ENCODE measurements around the gene WDR19. TPM values are rescaled to one million over a fixed set of nuclear protein-coding genes. Genes with fewer than 3 reads are reported as not detected.

WDR19 gene
- total RNA-seq, 1 donor from 2014 or later, result 55.7 TPM

DNA sequence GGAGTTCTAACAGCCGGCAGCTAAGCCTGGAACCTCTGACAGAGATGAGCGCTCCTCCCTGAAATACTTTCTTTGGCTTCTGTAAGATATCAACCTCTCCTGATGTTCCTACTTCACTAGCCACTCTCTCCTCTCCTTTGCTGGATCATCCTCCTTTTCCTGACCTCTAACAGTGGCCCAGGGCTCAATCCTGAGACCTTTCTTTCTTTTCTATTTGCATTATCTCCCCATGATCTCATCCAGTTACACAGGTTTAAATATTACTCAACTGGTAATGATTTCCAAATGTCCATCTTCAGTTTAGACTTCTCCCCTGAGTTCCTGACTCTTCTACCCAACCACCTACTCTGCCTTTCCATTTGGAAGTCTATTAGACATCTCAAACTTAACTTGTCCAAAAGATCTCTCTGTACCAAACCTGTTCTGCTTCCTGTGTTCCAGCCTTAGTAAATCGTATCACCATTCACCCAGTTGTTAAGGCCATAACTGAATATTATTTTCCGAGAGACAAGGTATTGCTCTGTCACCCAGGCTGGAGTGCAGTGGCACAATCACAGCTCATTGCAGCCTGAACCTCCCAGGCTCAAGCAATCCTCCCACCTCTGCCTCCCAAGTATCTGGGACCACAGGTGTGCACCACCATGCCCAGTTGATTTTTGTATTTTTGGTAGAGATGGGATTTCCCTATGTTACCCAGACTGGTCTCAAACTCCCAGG, 142.7 kb downstream of the WDR19 start:
- TF ChIP-seq, protein P1, sequence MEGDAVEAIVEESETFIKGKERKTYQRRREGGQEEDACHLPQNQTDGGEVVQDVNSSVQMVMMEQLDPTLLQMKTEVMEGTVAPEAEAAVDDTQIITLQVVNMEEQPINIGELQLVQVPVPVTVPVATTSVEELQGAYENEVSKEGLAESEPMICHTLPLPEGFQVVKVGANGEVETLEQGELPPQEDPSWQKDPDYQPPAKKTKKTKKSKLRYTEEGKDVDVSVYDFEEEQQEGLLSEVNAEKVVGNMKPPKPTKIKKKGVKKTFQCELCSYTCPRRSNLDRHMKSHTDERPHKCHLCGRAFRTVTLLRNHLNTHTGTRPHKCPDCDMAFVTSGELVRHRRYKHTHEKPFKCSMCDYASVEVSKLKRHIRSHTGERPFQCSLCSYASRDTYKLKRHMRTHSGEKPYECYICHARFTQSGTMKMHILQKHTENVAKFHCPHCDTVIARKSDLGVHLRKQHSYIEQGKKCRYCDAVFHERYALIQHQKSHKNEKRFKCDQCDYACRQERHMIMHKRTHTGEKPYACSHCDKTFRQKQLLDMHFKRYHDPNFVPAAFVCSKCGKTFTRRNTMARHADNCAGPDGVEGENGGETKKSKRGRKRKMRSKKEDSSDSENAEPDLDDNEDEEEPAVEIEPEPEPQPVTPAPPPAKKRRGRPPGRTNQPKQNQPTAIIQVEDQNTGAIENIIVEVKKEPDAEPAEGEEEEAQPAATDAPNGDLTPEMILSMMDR (IDR thresholded peaks at IDR 0.05; ENCODE audit: unreplicated experiment), result no peak
- Mint-ChIP-seq H3K36me3 (peaks cover 35% of the 10 kb centered on the region), H3K27ac (no peak overlapping the region), H3K4me3 (no peak overlapping the region), H3K27me3 (ENCODE audit: low read depth) (no peaks in the 10 kb centered on the region), H3K4me1 (no peaks in the 10 kb centered on the region), H3K9me3 (peaks cover 5% of the 10 kb centered on the region)
- DNase-seq (ENCODE audit: low spot score in 2 of 2, unreplicated experiment in 2 of 2), result no peak

DNA sequence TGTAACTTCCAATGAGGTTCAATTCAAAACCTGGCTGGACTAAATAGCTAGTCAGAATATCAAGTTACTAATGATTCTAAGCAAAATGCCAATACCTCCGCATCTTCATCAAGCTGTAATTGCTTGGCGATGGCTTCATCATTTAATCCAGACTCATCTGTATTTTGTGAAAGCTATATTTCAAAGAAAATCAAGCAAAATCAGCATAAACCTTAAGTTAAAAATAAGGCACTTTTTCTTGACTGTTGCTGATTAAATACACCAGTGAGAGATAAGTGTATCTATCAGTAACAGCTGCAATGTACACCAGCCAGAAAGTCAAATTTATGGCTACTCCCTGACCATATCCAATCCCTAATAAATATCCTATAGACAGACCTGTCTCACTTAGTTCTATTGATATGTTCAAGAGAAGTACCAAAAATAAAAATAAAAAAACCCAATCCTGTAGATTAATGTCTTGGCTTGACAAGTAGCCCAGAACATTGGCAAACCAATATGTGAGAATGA, 144.2 kb downstream of the WDR19 start:
- H3K27me3 Mint-ChIP-seq (ENCODE audit: low read depth), result no peaks in the 10 kb centered on the region
- no peak overlapping the region for H3K27ac Mint-ChIP-seq
- no peaks in the 10 kb centered on the region for H3K4me1 Mint-ChIP-seq
- H3K36me3 Mint-ChIP-seq, result peaks cover 31% of the 10 kb centered on the region
- peaks cover 5% of the 10 kb centered on the region for H3K9me3 Mint-ChIP-seq
- TF ChIP-seq, protein P1 (IDR thresholded peaks at IDR 0.05; ENCODE audit: unreplicated experiment), result no peak
- no peak for DNase-seq (ENCODE audit: low spot score in 2 of 2, unreplicated experiment in 2 of 2)
- H3K4me3 Mint-ChIP-seq, result no peak overlapping the region

DNA sequence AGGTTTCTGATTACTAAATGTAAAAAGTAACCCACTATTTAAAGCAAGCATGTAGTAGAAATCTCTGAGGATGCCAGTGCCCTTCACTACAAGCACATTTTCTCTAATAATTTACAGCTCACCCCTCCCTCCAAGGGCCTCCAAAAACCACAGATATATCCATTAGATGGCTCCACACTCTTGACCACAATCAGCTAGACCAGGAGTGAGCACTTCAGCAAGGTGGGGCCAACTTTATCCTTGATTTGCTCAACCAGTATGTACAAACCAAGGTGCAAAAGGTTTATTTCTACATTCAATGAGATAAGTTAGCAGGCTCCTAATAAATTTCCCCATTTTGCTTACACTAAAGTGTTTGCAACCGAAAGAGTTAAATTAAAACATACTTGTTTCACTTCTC, 148.0 kb downstream of the WDR19 start:
- H3K9me3 Mint-ChIP-seq, result peaks cover 5% of the 10 kb centered on the region
- H3K36me3 Mint-ChIP-seq, result peaks cover 20% of the 10 kb centered on the region
- no peak overlapping the region for H3K4me3 Mint-ChIP-seq
- DNase-seq (ENCODE audit: low spot score in 2 of 2, unreplicated experiment in 2 of 2), result no peak
- H3K27ac Mint-ChIP-seq, result no peak overlapping the region
- H3K27me3 Mint-ChIP-seq (ENCODE audit: low read depth), result no peaks in the 10 kb centered on the region
- TF ChIP-seq, protein P1 (IDR thresholded peaks at IDR 0.05; ENCODE audit: unreplicated experiment), result no peak
- H3K4me1 Mint-ChIP-seq, result no peaks in the 10 kb centered on the region

DNA sequence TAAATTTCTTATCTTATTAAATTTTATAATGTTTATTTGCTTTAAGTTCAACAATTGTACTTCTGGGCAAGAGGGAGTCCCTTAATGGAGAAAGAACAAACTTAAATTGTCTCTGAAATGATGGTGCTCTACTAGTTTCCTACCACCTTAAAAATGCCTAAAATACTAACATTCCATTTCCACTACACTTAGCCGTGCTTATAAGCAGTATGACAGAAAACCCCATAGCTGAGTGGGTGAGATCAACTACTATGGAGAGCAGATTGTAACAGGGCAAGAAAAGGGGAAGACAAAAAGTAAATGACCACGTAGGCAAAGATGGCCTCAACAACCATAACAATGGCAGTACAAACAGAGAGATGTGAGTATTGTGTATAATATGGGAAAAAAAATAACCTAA, 148.9 kb downstream of the WDR19 start:
- TF ChIP-seq, protein P1 (IDR thresholded peaks at IDR 0.05; ENCODE audit: unreplicated experiment), result no peak
- no peak for DNase-seq (ENCODE audit: low spot score in 2 of 2, unreplicated experiment in 2 of 2)
- Mint-ChIP-seq H3K4me1 (no peaks in the 10 kb centered on the region), H3K36me3 (peaks cover 16% of the 10 kb centered on the region), H3K9me3 (peaks cover 5% of the 10 kb centered on the region), H3K4me3 (no peak overlapping the region), H3K27ac (no peak overlapping the region), H3K27me3 (ENCODE audit: low read depth) (no peaks in the 10 kb centered on the region)

Other genes starting within 250 kb of the WDR19 start
- gene TMEM156, start 150.1 kb upstream of the WDR19 start, total RNA-seq, result not detected in 3 replicates
- 27.9 to 34.7 TPM (median 30.5 TPM) in 3 replicates for gene KLHL5, start 120.3 kb upstream of the WDR19 start, total RNA-seq
- 53.7 to 58.0 TPM (median 55.0 TPM) in 3 replicates for gene RFC1, start 183.8 kb downstream of the WDR19 start, total RNA-seq
- not detected in 3 replicates for gene KLB, start 224.4 kb downstream of the WDR19 start, total RNA-seq